CD4-positive, alpha-beta T cell treated with Interleukin-10 for 1 hour (primary cell): ENCODE results near the gene INPP5E.

ENCODE experiments used
- DNase-seq: peaks from one replicate; pipeline ENCODE4 v3.0.0-alpha.2; 2020

Gene INPP5E, protein sequence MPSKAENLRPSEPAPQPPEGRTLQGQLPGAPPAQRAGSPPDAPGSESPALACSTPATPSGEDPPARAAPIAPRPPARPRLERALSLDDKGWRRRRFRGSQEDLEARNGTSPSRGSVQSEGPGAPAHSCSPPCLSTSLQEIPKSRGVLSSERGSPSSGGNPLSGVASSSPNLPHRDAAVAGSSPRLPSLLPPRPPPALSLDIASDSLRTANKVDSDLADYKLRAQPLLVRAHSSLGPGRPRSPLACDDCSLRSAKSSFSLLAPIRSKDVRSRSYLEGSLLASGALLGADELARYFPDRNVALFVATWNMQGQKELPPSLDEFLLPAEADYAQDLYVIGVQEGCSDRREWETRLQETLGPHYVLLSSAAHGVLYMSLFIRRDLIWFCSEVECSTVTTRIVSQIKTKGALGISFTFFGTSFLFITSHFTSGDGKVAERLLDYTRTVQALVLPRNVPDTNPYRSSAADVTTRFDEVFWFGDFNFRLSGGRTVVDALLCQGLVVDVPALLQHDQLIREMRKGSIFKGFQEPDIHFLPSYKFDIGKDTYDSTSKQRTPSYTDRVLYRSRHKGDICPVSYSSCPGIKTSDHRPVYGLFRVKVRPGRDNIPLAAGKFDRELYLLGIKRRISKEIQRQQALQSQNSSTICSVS

GRCh38 chr9:136439481-136440408 is at the start of gene INPP5E:
Gene INPP5E, minus strand, starts transcription at chr9:136439845. Its CDS starts 426 bp downstream, at chr9:136439419.
- peak; percentile 87 for DNase-seq

DNA sequence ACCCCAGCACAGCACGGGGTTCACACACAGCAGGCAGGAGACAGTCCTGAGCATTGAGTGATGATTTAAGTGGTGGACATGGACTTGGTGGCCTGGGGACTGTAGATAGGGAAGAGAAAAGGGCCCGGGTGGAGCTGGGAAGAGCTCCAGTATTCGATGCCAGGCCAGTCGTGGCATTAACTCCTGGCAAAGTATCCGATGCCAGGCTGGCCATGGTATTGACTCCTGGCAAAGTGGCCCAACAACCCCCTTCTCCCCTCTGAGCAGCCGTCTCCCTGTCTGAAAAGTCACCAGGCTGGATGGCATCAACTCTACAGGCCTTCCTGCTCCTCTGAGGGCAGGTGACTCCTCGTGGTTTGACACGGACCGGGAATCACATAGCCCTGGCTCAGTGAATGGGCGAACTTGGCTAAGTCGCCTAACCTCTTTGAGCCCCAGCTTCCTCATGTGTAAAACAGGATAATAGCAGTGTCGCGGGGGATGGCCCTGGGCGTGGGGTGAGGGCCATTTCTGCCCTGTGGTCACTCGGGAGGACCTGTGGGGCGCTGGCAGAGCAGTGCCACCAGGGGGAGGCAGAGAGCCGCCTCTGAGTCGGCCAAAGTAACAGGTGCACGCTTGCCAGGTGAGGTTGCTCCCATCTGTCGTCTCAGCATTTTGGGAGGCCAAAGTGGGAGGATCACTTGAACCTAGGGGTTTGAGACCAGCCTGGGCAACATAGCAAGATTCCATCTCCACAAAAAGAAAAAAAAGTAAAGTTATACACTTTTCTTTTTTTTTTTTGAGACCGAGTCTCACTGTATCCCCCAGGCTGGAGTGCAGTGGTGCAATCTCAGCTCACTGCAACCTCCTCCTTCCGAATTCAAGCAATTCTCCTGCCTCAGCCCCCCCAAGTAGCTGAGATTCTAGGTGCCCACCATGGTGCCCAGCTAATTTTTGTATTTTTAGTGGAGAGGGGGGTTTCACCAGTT is 48.9 kb upstream of the INPP5E start:
- DNase-seq = peak; percentile 79

GRCh38 chr9:136487672-136488071 is 48.0 kb upstream of the INPP5E start:
- no peak for DNase-seq

- no peak for DNase-seq
Measured at GRCh38 chr9:136486823-136487620, 47.4 kb upstream of the INPP5E start.

- DNase-seq = no peak
Measured at GRCh38 chr9:136486131-136486530, 46.5 kb upstream of the INPP5E start.

DNA sequence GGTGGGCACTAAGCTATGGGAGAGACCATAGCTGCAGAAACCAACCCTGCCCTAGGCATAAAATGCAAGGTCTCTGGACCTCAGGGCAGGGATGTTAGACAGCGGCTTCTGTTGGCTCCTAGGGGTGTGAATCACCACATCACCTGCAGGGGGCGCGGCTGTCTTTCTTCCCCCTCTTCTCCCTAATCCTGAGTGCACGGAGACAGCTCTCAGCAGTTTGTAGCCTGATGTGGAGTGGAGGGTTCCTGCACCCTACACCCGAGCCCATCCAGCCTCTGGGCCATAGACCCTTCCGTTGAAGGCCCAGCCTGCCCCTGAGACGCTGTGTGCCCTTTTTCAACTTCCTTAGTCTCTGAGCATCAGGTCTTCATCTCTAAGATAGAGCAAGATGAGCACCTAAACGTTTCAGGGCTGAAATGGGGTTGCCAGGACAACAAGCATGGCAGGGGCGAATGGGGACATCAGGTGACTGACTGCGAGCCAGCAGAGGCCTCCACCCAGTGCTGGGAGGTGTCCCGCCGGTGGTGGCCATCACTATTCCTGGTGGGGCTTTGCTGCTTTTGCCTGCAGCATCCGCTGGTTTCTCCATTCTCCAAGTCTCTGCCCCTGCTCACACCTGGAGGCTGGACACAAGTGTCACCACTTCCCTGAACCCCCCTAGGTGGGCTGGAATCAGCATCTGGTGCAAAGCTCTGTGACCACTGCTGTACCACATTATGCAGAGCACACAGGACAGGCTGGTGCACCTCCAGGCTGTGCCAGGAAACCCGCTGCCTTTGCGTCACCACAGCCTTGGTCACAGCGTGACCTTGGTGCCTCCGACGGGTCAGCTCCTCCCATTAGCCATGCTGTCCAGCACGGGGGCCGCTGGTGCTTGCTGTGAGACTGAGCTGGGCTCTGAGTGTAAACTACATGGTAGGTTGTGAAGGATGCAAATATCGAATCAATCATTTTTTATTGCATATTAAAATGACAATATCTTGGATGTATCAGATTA is 45.7 kb upstream of the INPP5E start:
- DNase-seq = peak; percentile 85

DNA sequence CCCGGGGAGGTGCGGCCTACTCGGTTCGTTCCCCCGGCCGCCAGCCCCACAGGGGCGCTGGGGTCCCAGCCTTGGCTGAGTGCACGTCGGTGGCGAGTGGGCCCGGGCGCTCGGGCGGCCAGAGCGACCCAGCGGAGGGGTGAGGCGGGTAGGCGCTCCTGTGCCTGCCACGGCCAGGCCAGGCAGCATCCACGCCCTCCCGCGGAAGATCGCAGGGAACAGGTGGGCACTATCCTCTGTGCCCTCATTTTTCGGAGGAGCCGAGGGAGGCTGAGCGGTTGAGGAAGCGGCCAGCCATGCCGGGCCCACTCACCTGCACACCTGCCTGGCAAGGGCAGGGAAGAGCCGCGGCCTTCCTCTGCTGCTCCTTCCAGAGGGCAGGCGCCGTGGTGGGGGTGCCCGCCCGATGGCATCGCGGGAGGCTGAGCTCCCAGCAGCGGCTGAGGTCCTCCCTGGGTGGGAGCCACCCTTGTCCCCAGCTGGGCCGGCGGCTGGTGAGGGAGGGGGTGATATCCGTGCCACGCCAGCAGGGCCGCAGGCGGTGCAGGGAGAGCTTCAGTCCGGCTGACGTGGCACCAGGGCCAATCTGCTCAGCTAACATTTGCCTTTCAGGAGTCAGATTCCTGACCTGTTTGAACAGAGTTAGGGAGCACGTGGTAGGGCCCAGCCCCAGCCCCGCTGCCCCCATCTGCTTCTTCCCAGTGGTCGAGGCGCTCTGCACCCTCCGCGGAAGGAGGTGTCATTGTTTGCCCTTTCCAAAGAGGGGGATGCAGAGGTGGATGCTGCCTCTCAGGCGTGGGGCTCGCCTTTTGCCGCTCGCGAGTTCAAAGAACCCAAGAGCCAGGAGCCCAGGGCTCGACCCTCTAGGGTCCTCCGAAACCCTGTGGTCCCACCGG is 44.8 kb upstream of the INPP5E start:
- no peak for DNase-seq

DNA sequence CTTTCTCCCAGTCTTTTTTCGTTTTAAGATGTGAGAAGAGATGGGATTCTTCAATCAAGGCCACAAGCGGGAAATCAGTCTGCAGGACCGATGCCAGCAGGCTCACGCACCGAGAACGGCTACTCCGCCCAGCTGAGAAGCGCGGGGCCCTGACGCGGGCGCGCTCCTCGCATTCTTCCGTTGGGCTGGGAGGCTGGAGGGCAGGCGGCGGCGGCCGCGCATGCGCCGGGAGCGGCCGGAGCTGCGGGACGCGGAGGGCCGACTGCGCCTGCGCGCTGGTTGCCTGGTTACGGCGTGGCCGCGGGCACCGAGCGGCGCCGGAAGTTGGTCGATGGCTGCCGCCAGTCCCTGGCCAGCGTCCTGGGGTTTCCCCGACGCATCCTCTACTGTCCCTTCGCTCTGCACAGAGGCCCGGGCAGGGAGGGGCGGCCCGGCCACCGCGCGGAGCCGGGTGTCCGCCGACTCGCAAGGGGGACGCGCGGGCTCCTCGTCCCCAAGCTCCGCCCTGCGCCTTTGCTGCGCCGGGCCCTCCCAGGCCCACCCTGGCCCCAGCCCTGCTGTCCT is 44.0 kb upstream of the INPP5E start:
- peak; percentile 95 for DNase-seq

- DNase-seq = peak; percentile 99
Measured at GRCh38 chr9:136482793-136483588, 43.3 kb upstream of the INPP5E start, which contains the start of gene SEC16A. Gene SEC16A, minus strand, starts transcription at chr9:136483040. Its CDS starts 5,425 bp downstream, at chr9:136477615.

DNA sequence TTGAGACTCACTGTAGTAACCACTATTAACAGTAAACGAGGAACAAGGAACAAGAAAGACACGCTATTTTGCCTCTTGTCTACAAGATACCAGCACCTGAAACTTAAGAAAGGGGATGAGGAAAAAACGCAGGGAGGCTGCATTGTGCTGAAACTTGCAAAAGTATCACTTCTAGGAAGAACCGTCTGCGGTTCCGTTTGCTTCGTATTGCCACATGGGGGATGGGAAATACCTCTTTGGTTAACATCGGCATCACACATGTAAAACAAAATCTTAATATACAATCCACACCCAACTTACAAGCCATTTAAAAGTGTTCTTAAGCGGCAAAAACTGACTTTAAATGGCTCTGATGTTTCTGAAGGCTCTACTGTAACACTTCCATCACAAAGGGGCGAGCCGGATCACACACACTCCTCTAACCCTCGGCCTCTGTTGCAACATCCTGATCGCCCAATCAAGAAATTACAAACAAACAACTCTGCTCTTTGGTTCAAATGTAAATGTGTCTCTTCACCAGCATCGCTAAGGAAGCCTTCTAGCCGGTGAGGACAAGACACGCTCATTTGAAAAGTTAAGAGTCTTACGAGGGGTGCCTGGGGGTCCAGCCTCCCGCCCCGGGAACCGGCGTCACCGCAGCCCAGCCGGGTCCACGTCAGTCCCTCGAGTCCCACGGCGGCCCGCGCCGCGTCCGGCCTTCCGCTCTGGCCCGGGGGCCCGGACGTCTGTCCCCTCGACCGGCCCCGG is 42.6 kb upstream of the INPP5E start:
- DNase-seq = peak; percentile 73

DNA sequence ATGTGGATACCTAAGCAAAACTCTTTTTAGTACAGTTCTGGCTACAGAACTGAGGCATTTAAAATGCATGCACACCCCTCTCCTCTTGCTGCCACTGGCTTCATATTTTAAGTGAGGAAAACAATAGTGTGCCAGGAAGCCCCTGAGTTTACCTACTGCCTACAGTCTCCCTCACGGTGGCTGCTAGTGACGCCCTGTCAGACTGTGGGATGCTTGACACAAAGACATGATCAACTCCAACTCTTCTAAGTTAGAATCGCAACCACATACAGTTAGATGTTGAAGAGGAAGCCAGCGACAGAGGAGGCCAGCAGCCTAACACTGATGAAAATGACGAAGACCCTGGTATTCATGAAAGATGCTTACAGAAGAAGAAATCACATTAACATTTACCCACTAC is 41.9 kb upstream of the INPP5E start:
- peak; percentile 22 for DNase-seq

DNA sequence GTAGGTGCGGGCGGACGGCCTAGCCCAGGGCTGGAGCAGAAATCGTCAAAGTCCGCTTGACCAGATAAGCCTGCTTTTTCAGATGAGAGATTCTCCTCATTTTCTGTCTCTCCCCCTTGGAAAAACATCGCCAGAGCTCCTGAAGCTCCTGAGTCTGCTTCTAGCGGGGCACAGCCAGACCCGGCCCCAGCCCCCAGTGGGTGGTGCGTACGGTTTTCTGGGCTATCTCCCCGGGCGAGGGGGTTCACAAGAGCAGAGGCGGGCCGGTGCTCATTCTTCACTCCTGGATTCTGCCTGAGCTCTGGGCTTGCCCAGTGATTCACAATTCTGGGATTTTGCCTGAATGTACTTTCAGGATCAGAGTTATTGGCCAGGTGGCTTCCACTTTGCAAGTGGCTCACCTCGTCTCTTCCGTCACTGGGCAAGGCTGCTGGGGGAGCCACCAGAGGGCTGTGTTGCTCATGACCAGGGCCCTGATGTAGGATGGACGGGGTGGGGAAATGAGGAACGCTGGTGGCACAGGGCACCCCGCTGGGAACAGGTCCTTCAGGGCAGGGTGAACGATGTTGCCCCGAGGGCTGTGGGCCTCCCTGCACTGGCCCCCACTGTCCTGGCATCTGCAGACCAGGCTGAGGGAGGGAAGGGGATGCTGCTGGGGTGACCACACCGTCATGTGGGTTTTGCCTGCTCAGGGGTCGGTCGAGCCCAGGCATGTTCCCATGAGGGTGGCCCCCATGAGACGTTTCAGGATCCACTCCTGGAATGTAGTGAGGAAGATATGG is 36.9 kb upstream of the INPP5E start:
- DNase-seq = no peak

- no peak for DNase-seq
Measured at GRCh38 chr9:136474974-136475865, 35.6 kb upstream of the INPP5E start.

- DNase-seq = no peak
Measured at GRCh38 chr9:136474021-136474640, 34.5 kb upstream of the INPP5E start.
